K562 (cell line): Measurements from ENCODE around the gene ANKRD13A. TPM values are rescaled to one million over a fixed set of nuclear protein-coding genes. Genes with fewer than 3 reads are reported as not detected.

Experiments used
- ATAC-seq: fragments of 200-7000 bp; cut with Tn5 transposase; 3 replicates; pipeline ENCODE4 v1.9.1; 2020; ENCODE audit warnings: moderate library complexity
- BruUV-seq: library from RNA; stranded (reverse); fragments of 400-500 nt; replicated peaks from 2 replicates; lab custom pipeline; 2021; lab: Mats Ljungman, UMichigan
- CTCF ChIA-PET: fragments of 300-600 bp; formaldehyde crosslinking; extraction: SDS; loops from one replicate; lab custom pipeline; 2021; ENCODE audit warnings: low intra/inter-chr PET ratio; lab: Yijun Ruan, JAX
- POLR2A ChIA-PET: fragments of 300-600, 350-650 bp; sonication (Branson Sonifier 250); formaldehyde crosslinking; extraction: SDS; loops from one replicate; lab custom pipeline; 2021; ENCODE audit warnings: antibody characterized with exemption, inconsistent platforms; lab: Yijun Ruan, JAX
- DNase-seq, 4 experiments: peaks; one replicate each; pipeline versions ENCODE4 v3.0.0 to v3.0.0-alpha.2; 2011 to 2018; ENCODE audit warnings: low spot score in 3 of 4, mixed read lengths in 3 of 4; ENCODE audit errors: extremely low read depth in 1 of 4
- FAIRE-seq: peaks from 2 replicates; lab custom pipeline; 2011; peaks lifted over from hg19 to GRCh38; lab: Jason Lieb, UNC
- H2AFZ ChIP-seq: 2 replicates; pipeline ENCODE4 v1.6.0; 2011; ENCODE audit warnings: low read depth, low read length, control low read depth, inconsistent platforms
- H3K27ac ChIP-seq: fragments of 200-600 bp; 3 replicates; pipeline ENCODE4 v1.8.0; 2011; ENCODE audit warnings: low read depth, mild to moderate bottlenecking, control low read depth, inconsistent platforms, low read length, moderate library complexity, mixed read lengths; ENCODE audit errors: extremely low read depth
- H3K27me3 ChIP-seq, 2 experiments: fragments of 300-600 bp in 1 of 2; 2 replicates in 1 of 2; 3 replicates in 1 of 2; pipeline versions ENCODE4 v1.6.0 to v1.8.0; 2011; ENCODE audit warnings: inconsistent platforms in 2 of 2, low read length in 2 of 2, mild to moderate bottlenecking in 1 of 2, mixed read lengths in 1 of 2, moderate library complexity in 1 of 2; ENCODE audit not compliant: control insufficient read depth in 2 of 2, insufficient read depth in 2 of 2
- H3K36me3 ChIP-seq: fragments of 300-600 bp; 3 replicates; pipeline ENCODE4 v1.8.0; 2011; ENCODE audit warnings: mild to moderate bottlenecking, low read length, inconsistent platforms; ENCODE audit not compliant: control insufficient read depth, insufficient read depth
- H3K4me1 ChIP-seq, 2 experiments: fragments of 200-600 bp in 1 of 2; replicated peaks in 1 of 2; 2 replicates in 1 of 2; 3 replicates in 1 of 2; pipeline versions ENCODE4 v1.5.1 to v1.8.0; 2011; ENCODE audit warnings: inconsistent platforms in 2 of 2, low read length in 2 of 2, mild to moderate bottlenecking in 1 of 2, mixed read lengths in 1 of 2, moderate library complexity in 1 of 2; ENCODE audit not compliant: control insufficient read depth in 2 of 2, insufficient read depth in 2 of 2
- H3K4me2 ChIP-seq: 2 replicates; pipeline ENCODE4 v1.6.1; 2011; ENCODE audit warnings: low read length, control low read depth, inconsistent platforms, mixed read lengths; ENCODE audit not compliant: insufficient read depth
- H3K4me3 ChIP-seq: fragments of 200-600 bp; sonication (generic), shearing (Covaris generic); 2 replicates; pipeline ENCODE4 v1.5.1; 2016; ENCODE audit warnings: control low read depth, inconsistent platforms
- H3K79me2 ChIP-seq: fragments of 200-600 bp; 3 replicates; pipeline ENCODE4 v1.8.0; 2011; ENCODE audit warnings: low read length, inconsistent platforms; ENCODE audit not compliant: control insufficient read depth, insufficient read depth
- H3K9ac ChIP-seq, 2 experiments: 2 replicates each; pipeline versions ENCODE4 v1.6.0 to v1.6.1; 2011; ENCODE audit warnings: low read depth in 2 of 2, low read length in 2 of 2, control low read depth in 1 of 2, inconsistent platforms in 1 of 2, mild to moderate bottlenecking in 1 of 2, mixed read lengths in 1 of 2; ENCODE audit not compliant: insufficient read depth in 1 of 2
- H3K9me1 ChIP-seq: one replicate; pipeline ENCODE4 v1.6.0; 2011; ENCODE audit warnings: inconsistent platforms, mild to moderate bottlenecking, low read length, moderate library complexity; ENCODE audit not compliant: control insufficient read depth, insufficient read depth
- H3K9me3 ChIP-seq: replicated peaks from 2 replicates; pipeline ENCODE4 v1.5.1; 2011; ENCODE audit warnings: low read depth, low read length, inconsistent platforms; ENCODE audit not compliant: control insufficient read depth, insufficient read depth
- H4K20me1 ChIP-seq: replicated peaks from 2 replicates; pipeline ENCODE4 v1.6.1; 2011; ENCODE audit warnings: low read length, inconsistent platforms, mixed read lengths; ENCODE audit not compliant: control insufficient read depth, insufficient read depth
- GTF2F1 ChIP-seq: IDR thresholded peaks from 2 replicates; pipeline ENCODE4 v1.6.1; 2011; ENCODE audit warnings: low read depth, low read length, improper control_type of control experiment
- IRF1 ChIP-seq: sonication (generic); formaldehyde crosslinking; IDR thresholded peaks from 2 replicates; pipeline ENCODE4 v1.8.0; 2022; ENCODE audit warnings: missing genetic modification reagents, mild to moderate bottlenecking, borderline replicate concordance
- MBD1 ChIP-seq: fragments of 250-450 bp; sonication (Bioruptor Pico); IDR thresholded peaks from 2 replicates; pipeline ENCODE4 v1.8.0; 2022; ENCODE audit warnings: inconsistent platforms
- MED1 ChIP-seq: sonication (generic); formaldehyde crosslinking; IDR thresholded peaks from 2 replicates; pipeline ENCODE4 v1.8.1; 2023; ENCODE audit warnings: missing genetic modification reagents, borderline replicate concordance
- REST ChIP-seq, 2 experiments: fragments of 450-650 bp; formaldehyde crosslinking in 1 of 2; IDR thresholded peaks; 2 replicates each; pipeline versions ENCODE4 v1.4.0 to v1.6.1; 2014 to 2020; ENCODE audit warnings: mild to moderate bottlenecking in 2 of 2, borderline replicate concordance in 1 of 2, low read depth in 1 of 2
- RNF2 ChIP-seq: sonication (generic); IDR thresholded peaks from 2 replicates; pipeline ENCODE4 v1.6.1; 2016
- TAF7 ChIP-seq: fragments of 450-650 bp; IDR thresholded peaks from 2 replicates; pipeline ENCODE4 v1.6.1; 2016; ENCODE audit warnings: missing genetic modification characterization, missing compliant biosample characterization
- XRCC4 ChIP-seq: IDR thresholded peaks from one replicate; pipeline ENCODE4 v1.6.1; 2011; ENCODE audit not compliant: insufficient read depth, insufficient read length; ENCODE audit errors: extremely low read depth
- ZFP30 ChIP-seq: fragments of 250-450 bp; sonication (Bioruptor Pico); IDR thresholded peaks from 2 replicates; pipeline ENCODE4 v1.8.0; 2022; ENCODE audit warnings: moderate library complexity, mild to moderate bottlenecking, inconsistent platforms, borderline replicate concordance
- ZKSCAN1 ChIP-seq: fragments of 150-350 bp; IDR thresholded peaks from 2 replicates; pipeline ENCODE4 v1.6.1; 2016; ENCODE audit warnings: low read depth, low read length
- WGBS: fragments of 100-300 bp; shearing (Covaris generic); methylation state at CpG from one replicate; pipeline ENCODE4 v1.1.6; 2016; ENCODE audit warnings: low coverage, mixed read lengths; ENCODE audit not compliant: insufficient coverage; ENCODE audit errors: missing lambda C conversion rate; 5-methylcytosine and 5-hydroxymethylcytosine counted together
- in situ Hi-C: fragments of 300-500 bp; cut with MboI; formaldehyde crosslinking; loops from 4 replicates; pipeline ENCODE4 v1.15.0; 2018; ENCODE audit warnings: inconsistent platforms, mixed read lengths
- intact Hi-C: fragments of 100-400 bp; cut with micrococcal nuclease; formaldehyde crosslinking; loops from 2 replicates; pipeline ENCODE4 v1.14.2; 2022
- polyA plus RNA-seq, 8 experiments: library from polyadenylated mRNA; depleted of rRNA in 4 of 8; stranded (reverse) in 5 of 8; unstranded in 3 of 8; fragments of >200 nt; fragmentation: Nextera tagmentation in 2 of 8; fragmentation: Illumina TruSeq in 1 of 8; extraction: Ambion mirVana in 2 of 8; extraction: Trizol in 1 of 8; gene quantifications; 2 replicates each; pipeline versions ENCODE4 v1.2.1 to v1.2.3, GENCODE V29; 2011 to 2014; ENCODE audit warnings: inconsistent platforms in 1 of 8, missing spikeins in 1 of 8
- total RNA-seq, 7 experiments: library from RNA; depleted of rRNA in 6 of 7; stranded (reverse); fragments of >200 nt in 6 of 7; fragmentation: Illumina TruSeq in 2 of 7; extraction: Trizol in 2 of 7; gene quantifications; 2 replicates each; pipeline versions ENCODE4 v1.2.1 to v1.2.3, GENCODE V29; 2011 to 2021; ENCODE audit warnings: low replicate concordance in 1 of 7
- TF ChIP-seq, protein P1 (sequence below): fragments of 250-450 bp; sonication (Bioruptor Pico); IDR thresholded peaks from 2 replicates; pipeline ENCODE4 v1.9.0; 2021; ENCODE audit warnings: mild to moderate bottlenecking

Gene ANKRD13A
- total and polyA plus RNA-seq, 9 of the 15 experiments (the other 6 are each of a cell fraction or from before 2014, with no cell fraction given), result 5.0 to 55.0 (median 41.5) TPM

GRCh38 chr12:109983432-109984142 lies 15.6 kb upstream of the ANKRD13A start:
- Histone ChIP-seq H3K9me3 (no peaks in the 10 kb centered on the region), H3K4me2 (no peak overlapping the region), H4K20me1 (no peaks in the 10 kb centered on the region), H3K9me1 (no peaks in the 10 kb centered on the region), H3K36me3 (peaks cover 75% of the 10 kb centered on the region), H3K4me3 (no peak overlapping the region), H3K79me2 (no peaks in the 10 kb centered on the region), H2AFZ (no peak overlapping the region), H3K4me1 (0 out of 5 replicates have a peak, but pooled peaks cover 0 to 3% of the 10 kb centered on the region in 2 experiments), H3K9ac (no peak overlapping the region), H3K27me3 (no peaks in the 10 kb centered on the region), H3K27ac (no peak overlapping the region)
- ChIA-PET CTCF (no interaction called here), POLR2A (no interaction called here)
- ATAC-seq (no peak), FAIRE-seq (no peak), DNase-seq (no peak)
- in situ Hi-C loops (no loop called here), intact Hi-C loops (no loop called here)
- WGBS, result 79% methylated on average over 8 of the region's 8 CpGs
- BruUV-seq, result no TSS peak
- no peak for TF ChIP-seq GTF2F1
- no peak for TF ChIP-seq XRCC4
- no peak for TF ChIP-seq ZFP30 (CRISPR knock-in tag)
- TF ChIP-seq REST (IDR thresholded peaks at IDR 0.05; ENCODE audit: borderline replicate concordance), result no peak
- TF ChIP-seq REST (CRISPR knock-in tag; IDR thresholded peaks at IDR 0.05; ENCODE audit: low read depth), result no peak
- no peak for TF ChIP-seq TAF7
- no peak for TF ChIP-seq RNF2
- TF ChIP-seq, protein P1, sequence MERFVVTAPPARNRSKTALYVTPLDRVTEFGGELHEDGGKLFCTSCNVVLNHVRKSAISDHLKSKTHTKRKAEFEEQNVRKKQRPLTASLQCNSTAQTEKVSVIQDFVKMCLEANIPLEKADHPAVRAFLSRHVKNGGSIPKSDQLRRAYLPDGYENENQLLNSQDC, result no peak
- no peak for TF ChIP-seq MED1 (CRISPR knock-in tag)
- no peak for TF ChIP-seq ZKSCAN1
- TF ChIP-seq MBD1 (CRISPR knock-in tag), result no peak
- no peak for TF ChIP-seq IRF1 (CRISPR knock-in tag)
